NB4 (cell line): ENCODE data around the gene BTBD16.

Experiments used
- DNase-seq: peaks from one replicate; pipeline ENCODE4 v3.0.0; 2010; ENCODE audit warnings: low read depth
- H3K4me3 ChIP-seq: one replicate; pipeline ENCODE4 v1.5.1; 2011; ENCODE audit warnings: mild to moderate bottlenecking, low read depth, low read length, moderate library complexity
- MAX ChIP-seq: IDR thresholded peaks from 2 replicates; pipeline ENCODE4 v1.6.1; 2011; ENCODE audit warnings: low read depth, low read length
- MYC ChIP-seq: IDR thresholded peaks from 2 replicates; pipeline ENCODE4 v1.6.1; 2011; ENCODE audit warnings: low read depth, low read length
- POLR2A ChIP-seq: IDR thresholded peaks from 2 replicates; pipeline ENCODE4 v1.6.1; 2011; ENCODE audit warnings: mild to moderate bottlenecking; ENCODE audit not compliant: insufficient read length; ENCODE audit errors: extremely low read depth
- TF ChIP-seq, protein P1 (sequence below): IDR thresholded peaks from one replicate; pipeline ENCODE4 v1.5.1; 2012; ENCODE audit warnings: low read depth, low read length

BTBD16 gene

GRCh38 chr10:122352817-122353525 lies 81.9 kb downstream of the BTBD16 start:
- DNase-seq, result no peak
- TF ChIP-seq MYC (no peak), POLR2A (no peak), MAX (no peak)
- TF ChIP-seq, protein P1, sequence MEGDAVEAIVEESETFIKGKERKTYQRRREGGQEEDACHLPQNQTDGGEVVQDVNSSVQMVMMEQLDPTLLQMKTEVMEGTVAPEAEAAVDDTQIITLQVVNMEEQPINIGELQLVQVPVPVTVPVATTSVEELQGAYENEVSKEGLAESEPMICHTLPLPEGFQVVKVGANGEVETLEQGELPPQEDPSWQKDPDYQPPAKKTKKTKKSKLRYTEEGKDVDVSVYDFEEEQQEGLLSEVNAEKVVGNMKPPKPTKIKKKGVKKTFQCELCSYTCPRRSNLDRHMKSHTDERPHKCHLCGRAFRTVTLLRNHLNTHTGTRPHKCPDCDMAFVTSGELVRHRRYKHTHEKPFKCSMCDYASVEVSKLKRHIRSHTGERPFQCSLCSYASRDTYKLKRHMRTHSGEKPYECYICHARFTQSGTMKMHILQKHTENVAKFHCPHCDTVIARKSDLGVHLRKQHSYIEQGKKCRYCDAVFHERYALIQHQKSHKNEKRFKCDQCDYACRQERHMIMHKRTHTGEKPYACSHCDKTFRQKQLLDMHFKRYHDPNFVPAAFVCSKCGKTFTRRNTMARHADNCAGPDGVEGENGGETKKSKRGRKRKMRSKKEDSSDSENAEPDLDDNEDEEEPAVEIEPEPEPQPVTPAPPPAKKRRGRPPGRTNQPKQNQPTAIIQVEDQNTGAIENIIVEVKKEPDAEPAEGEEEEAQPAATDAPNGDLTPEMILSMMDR, result no peak
- H3K4me3 ChIP-seq, result no peak overlapping the region

GRCh38 chr10:122354383-122354782 lies 83.3 kb downstream of the BTBD16 start:
- H3K4me3 ChIP-seq, result no peak overlapping the region
- no peak for TF ChIP-seq POLR2A
- TF ChIP-seq MAX, result no peak
- no peak for TF ChIP-seq MYC
- TF ChIP-seq, protein P1, result no peak
- DNase-seq, result no peak

GRCh38 chr10:122357685-122358084 lies 86.6 kb downstream of the BTBD16 start:
- no peak overlapping the region for H3K4me3 ChIP-seq
- no peak for DNase-seq
- TF ChIP-seq POLR2A (no peak), MYC (no peak), MAX (no peak)
- TF ChIP-seq, protein P1, result no peak

DNA sequence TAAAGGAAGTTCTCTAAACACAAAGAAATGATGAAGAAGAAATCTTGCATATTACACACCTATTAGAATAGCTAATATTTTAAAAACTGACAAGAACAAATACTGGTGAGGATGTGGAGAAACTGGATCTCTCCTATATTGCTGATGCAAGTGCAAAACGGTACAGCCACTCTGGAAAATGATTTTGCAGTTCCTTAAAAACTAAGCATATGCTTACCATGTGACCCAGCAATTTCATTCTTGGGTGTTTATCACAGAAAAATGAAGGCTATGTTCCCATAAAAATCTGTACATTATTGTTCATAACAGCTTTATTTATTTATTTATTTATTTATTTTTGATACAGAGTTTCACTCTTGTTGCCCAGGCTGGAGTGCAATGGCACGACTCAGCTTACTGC lies 88.5 kb downstream of the BTBD16 start:
- TF ChIP-seq MAX (no peak), POLR2A (no peak), MYC (no peak)
- TF ChIP-seq, protein P1, result no peak
- no peak overlapping the region for H3K4me3 ChIP-seq
- DNase-seq, result no peak

DNA sequence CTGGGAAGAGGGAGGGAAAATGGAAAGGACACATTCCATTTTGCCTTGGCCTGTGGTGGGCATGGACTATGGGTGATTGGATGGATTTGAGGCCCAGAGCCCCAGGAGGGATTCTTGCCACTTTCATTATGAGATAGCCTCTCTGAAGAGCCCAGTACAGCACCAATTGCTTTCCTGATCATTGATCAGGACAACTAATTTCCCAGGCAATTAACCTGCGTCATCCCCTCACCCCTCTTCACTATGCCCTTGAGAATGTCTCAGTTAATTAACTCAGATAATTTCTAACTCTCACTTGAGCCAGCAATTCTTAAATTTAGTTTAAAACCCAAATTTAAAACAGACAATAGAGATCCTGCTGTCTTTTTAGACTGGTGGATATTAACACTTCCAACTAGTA lies 90.0 kb downstream of the BTBD16 start:
- DNase-seq, result no peak
- H3K4me3 ChIP-seq, result no peak overlapping the region
- TF ChIP-seq POLR2A, result no peak
- TF ChIP-seq MAX, result no peak
- TF ChIP-seq, protein P1, result no peak
- TF ChIP-seq MYC, result no peak
